ENCODE measurements around the gene CCDC91. TPM values are rescaled to one million over a fixed set of nuclear protein-coding genes. Genes with fewer than 3 reads are reported as not detected.
"Not testable (repeated sequence)": the region's sequence is repeated elsewhere in the genome, so short reads cannot be mapped to it uniquely, and the experiment has no call there.

The CCDC91 gene
- polyA plus RNA-seq, 1 donor from 2014 or later, result 11.6 TPM

DNA sequence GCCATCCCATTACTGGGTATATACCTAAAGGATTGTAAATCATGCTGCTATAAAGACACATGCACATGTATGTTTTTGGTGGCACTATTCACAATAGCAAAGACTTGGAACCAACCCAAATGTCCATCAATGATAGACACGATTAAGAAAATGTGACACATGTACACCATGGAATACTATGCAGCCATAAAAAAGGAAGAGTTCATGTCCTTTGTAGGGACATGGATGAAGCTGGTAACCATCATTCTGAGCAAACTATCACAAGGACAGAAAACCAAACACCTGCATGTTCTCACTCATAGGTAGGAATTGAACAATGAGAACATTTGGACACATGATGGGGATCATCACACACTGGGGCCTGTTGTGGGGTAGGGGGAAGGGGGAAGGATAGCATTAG lies 288.8 kb downstream of the CCDC91 start:
- not testable (repeated sequence) for H3K9me2 ChIP-seq (ENCODE audit: insufficient read depth, low read length); H3K27me3 ChIP-seq (ENCODE audit: insufficient read depth, low read depth, low read length); H3K4me3 ChIP-seq (ENCODE audit: low read length); H2AFZ ChIP-seq (ENCODE audit: low read depth, low read length); H3K79me2 ChIP-seq (replicated peaks; ENCODE audit: insufficient read depth, low read length); H3K9ac ChIP-seq (ENCODE audit: low read length); H3K4me2 ChIP-seq (ENCODE audit: low read length); H3K36me3 ChIP-seq (ENCODE audit: insufficient read depth, low read length); H4K20me1 ChIP-seq (ENCODE audit: insufficient read depth); H3K9me3 ChIP-seq (ENCODE audit: low read length); H3F3A ChIP-seq (ENCODE audit: insufficient read depth, low read length, poor library complexity, severe bottlenecking); H3K27ac ChIP-seq (ENCODE audit: low read length)

DNA sequence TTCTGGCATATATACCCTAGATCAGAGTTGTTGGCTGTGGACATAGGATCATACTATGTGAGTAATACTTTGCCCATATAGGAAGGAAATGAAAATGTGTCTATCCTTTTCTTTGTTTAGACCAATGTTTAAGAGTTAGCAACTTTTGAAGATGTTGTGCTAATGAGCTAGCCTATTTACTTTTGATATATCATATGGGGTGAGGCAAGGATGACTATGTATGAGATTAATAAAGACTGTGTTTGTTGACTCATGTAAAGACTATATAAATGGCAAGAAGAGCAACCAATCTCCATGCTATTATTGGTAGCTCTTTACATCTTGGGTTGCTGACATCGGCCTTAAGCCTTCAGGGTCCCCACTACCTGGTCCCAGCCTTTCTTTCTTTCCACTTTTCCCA lies 289.4 kb downstream of the CCDC91 start:
- Histone ChIP-seq H3K27ac (ENCODE audit: low read length) (no peak overlapping the region), H3K36me3 (ENCODE audit: insufficient read depth, low read length) (no peaks in the 10 kb centered on the region), H3K27me3 (ENCODE audit: insufficient read depth, low read depth, low read length) (no peaks in the 10 kb centered on the region), H3K9ac (ENCODE audit: low read length) (no peak overlapping the region), H3K4me2 (ENCODE audit: low read length) (no peak overlapping the region), H3K79me2 (replicated peaks; ENCODE audit: insufficient read depth, low read length) (no peaks in the 10 kb centered on the region), H3F3A (ENCODE audit: insufficient read depth, low read length, poor library complexity, severe bottlenecking) (no peaks in the 10 kb centered on the region), H3K9me3 (ENCODE audit: low read length) (no peaks in the 10 kb centered on the region), H3K4me3 (ENCODE audit: low read length) (no peak overlapping the region), H4K20me1 (ENCODE audit: insufficient read depth) (no peaks in the 10 kb centered on the region), H2AFZ (ENCODE audit: low read depth, low read length) (no peak overlapping the region), H3K9me2 (ENCODE audit: insufficient read depth, low read length) (no peaks in the 10 kb centered on the region)
- TF ChIP-seq EP300 (conservative IDR thresholded peaks at IDR 0.05; ENCODE audit: poor library complexity, severe bottlenecking) (no peak), EZH2 (IDR thresholded peaks at IDR 0.05; ENCODE audit: borderline replicate concordance, insufficient read depth, low read length, poor library complexity, severe bottlenecking) (no peak), SMC3 (conservative IDR thresholded peaks at IDR 0.05; ENCODE audit: poor library complexity) (no peak), POLR2AphosphoS5 (IDR thresholded peaks at IDR 0.05) (no peak), MXI1 (conservative IDR thresholded peaks at IDR 0.05; ENCODE audit: poor library complexity, severe bottlenecking) (no peak), RAD21 (conservative IDR thresholded peaks at IDR 0.05) (no peak), TAF1 (IDR thresholded peaks at IDR 0.05; ENCODE audit: low read depth) (no peak)
- TF ChIP-seq, protein P1, sequence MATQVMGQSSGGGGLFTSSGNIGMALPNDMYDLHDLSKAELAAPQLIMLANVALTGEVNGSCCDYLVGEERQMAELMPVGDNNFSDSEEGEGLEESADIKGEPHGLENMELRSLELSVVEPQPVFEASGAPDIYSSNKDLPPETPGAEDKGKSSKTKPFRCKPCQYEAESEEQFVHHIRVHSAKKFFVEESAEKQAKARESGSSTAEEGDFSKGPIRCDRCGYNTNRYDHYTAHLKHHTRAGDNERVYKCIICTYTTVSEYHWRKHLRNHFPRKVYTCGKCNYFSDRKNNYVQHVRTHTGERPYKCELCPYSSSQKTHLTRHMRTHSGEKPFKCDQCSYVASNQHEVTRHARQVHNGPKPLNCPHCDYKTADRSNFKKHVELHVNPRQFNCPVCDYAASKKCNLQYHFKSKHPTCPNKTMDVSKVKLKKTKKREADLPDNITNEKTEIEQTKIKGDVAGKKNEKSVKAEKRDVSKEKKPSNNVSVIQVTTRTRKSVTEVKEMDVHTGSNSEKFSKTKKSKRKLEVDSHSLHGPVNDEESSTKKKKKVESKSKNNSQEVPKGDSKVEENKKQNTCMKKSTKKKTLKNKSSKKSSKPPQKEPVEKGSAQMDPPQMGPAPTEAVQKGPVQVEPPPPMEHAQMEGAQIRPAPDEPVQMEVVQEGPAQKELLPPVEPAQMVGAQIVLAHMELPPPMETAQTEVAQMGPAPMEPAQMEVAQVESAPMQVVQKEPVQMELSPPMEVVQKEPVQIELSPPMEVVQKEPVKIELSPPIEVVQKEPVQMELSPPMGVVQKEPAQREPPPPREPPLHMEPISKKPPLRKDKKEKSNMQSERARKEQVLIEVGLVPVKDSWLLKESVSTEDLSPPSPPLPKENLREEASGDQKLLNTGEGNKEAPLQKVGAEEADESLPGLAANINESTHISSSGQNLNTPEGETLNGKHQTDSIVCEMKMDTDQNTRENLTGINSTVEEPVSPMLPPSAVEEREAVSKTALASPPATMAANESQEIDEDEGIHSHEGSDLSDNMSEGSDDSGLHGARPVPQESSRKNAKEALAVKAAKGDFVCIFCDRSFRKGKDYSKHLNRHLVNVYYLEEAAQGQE (IDR thresholded peaks at IDR 0.05; ENCODE audit: borderline replicate concordance), result no peak
- TF ChIP-seq, protein P2, sequence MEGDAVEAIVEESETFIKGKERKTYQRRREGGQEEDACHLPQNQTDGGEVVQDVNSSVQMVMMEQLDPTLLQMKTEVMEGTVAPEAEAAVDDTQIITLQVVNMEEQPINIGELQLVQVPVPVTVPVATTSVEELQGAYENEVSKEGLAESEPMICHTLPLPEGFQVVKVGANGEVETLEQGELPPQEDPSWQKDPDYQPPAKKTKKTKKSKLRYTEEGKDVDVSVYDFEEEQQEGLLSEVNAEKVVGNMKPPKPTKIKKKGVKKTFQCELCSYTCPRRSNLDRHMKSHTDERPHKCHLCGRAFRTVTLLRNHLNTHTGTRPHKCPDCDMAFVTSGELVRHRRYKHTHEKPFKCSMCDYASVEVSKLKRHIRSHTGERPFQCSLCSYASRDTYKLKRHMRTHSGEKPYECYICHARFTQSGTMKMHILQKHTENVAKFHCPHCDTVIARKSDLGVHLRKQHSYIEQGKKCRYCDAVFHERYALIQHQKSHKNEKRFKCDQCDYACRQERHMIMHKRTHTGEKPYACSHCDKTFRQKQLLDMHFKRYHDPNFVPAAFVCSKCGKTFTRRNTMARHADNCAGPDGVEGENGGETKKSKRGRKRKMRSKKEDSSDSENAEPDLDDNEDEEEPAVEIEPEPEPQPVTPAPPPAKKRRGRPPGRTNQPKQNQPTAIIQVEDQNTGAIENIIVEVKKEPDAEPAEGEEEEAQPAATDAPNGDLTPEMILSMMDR (IDR thresholded peaks at IDR 0.05; ENCODE audit: poor library complexity, severe bottlenecking), result no peak

DNA sequence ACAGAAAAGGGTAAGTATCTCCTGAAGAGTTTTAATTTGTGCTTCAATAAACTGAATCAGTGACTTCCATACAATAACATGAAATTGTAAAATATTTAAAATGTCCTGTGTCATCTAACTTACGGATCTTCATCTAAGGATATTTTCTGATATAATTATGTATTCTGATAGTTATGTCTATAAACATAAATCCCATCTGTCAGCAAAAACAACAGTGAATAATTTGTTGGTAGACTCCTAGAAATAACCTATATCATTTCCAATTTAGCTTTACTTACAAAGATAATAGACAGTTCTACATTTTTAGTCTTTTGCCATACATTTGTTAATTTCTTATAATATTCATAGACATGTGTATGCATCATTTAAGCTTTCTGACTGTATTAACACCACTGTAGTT lies 293.9 kb downstream of the CCDC91 start:
- H3F3A ChIP-seq (ENCODE audit: insufficient read depth, low read length, poor library complexity, severe bottlenecking), result no peaks in the 10 kb centered on the region
- H3K27ac ChIP-seq (ENCODE audit: low read length), result no peak overlapping the region
- H4K20me1 ChIP-seq (ENCODE audit: insufficient read depth), result no peaks in the 10 kb centered on the region
- no peak overlapping the region for H2AFZ ChIP-seq (ENCODE audit: low read depth, low read length)
- no peak overlapping the region for H3K9ac ChIP-seq (ENCODE audit: low read length)
- no peak overlapping the region for H3K4me2 ChIP-seq (ENCODE audit: low read length)
- H3K9me3 ChIP-seq (ENCODE audit: low read length), result no peaks in the 10 kb centered on the region
- no peaks in the 10 kb centered on the region for H3K36me3 ChIP-seq (ENCODE audit: insufficient read depth, low read length)
- TF ChIP-seq SMC3 (conservative IDR thresholded peaks at IDR 0.05; ENCODE audit: poor library complexity) (no peak), MXI1 (conservative IDR thresholded peaks at IDR 0.05; ENCODE audit: poor library complexity, severe bottlenecking) (no peak), RAD21 (conservative IDR thresholded peaks at IDR 0.05) (no peak), POLR2AphosphoS5 (IDR thresholded peaks at IDR 0.05) (no peak)
- TF ChIP-seq, protein P1 (IDR thresholded peaks at IDR 0.05; ENCODE audit: borderline replicate concordance), result no peak
- H3K4me3 ChIP-seq (ENCODE audit: low read length), result no peak overlapping the region
- H3K9me2 ChIP-seq (ENCODE audit: insufficient read depth, low read length), result no peaks in the 10 kb centered on the region
- H3K27me3 ChIP-seq (ENCODE audit: insufficient read depth, low read depth, low read length), result no peaks in the 10 kb centered on the region
- H3K79me2 ChIP-seq (replicated peaks; ENCODE audit: insufficient read depth, low read length), result no peaks in the 10 kb centered on the region

All from neural cell (in vitro differentiated cells).